GM12865 (cell line): ENCODE results near the gene SLC6A20.

Experiments used
- DNase-seq: peaks from one replicate; pipeline ENCODE4 v3.0.0; 2010; ENCODE audit warnings: low read depth
- H3K4me3 ChIP-seq: 2 replicates; pipeline ENCODE4 v1.5.1; 2011; ENCODE audit warnings: mild to moderate bottlenecking, low read depth, low read length, control low read depth
- CTCF ChIP-seq: IDR thresholded peaks from 2 replicates; pipeline ENCODE4 v1.5.1; 2011; ENCODE audit warnings: low read length, control low read depth, low read depth, inconsistent platforms; ENCODE audit not compliant: insufficient read depth; ENCODE audit errors: missing control alignments

Gene SLC6A20

GRCh38 chr3:45779746-45780735 lies 16.3 kb downstream of the SLC6A20 start:
- no peak for TF ChIP-seq CTCF
- DNase-seq, result no peak
- H3K4me3 ChIP-seq, result no peak overlapping the region

GRCh38 chr3:45778761-45779201 lies 17.6 kb downstream of the SLC6A20 start:
- TF ChIP-seq CTCF, result no peak
- no peak overlapping the region for H3K4me3 ChIP-seq
- DNase-seq, result no peak

- TF ChIP-seq CTCF, result no peak
- no peak overlapping the region for H3K4me3 ChIP-seq
- DNase-seq, result no peak
Observed at GRCh38 chr3:45777746-45778386, 18.5 kb downstream of the SLC6A20 start.

- DNase-seq, result no peak
- no peak overlapping the region for H3K4me3 ChIP-seq
- no peak for TF ChIP-seq CTCF
Observed at GRCh38 chr3:45777111-45777745, 19.1 kb downstream of the SLC6A20 start.

GRCh38 chr3:45776611-45777010 lies 19.7 kb downstream of the SLC6A20 start:
- TF ChIP-seq CTCF, result no peak
- no peak overlapping the region for H3K4me3 ChIP-seq
- DNase-seq, result no peak

- no peak overlapping the region for H3K4me3 ChIP-seq
- DNase-seq, result no peak
- no peak for TF ChIP-seq CTCF
Observed at GRCh38 chr3:45776301-45776595, 20.1 kb downstream of the SLC6A20 start.
